Measurements from ENCODE around the gene HEG1.

HEG1 gene

DNA sequence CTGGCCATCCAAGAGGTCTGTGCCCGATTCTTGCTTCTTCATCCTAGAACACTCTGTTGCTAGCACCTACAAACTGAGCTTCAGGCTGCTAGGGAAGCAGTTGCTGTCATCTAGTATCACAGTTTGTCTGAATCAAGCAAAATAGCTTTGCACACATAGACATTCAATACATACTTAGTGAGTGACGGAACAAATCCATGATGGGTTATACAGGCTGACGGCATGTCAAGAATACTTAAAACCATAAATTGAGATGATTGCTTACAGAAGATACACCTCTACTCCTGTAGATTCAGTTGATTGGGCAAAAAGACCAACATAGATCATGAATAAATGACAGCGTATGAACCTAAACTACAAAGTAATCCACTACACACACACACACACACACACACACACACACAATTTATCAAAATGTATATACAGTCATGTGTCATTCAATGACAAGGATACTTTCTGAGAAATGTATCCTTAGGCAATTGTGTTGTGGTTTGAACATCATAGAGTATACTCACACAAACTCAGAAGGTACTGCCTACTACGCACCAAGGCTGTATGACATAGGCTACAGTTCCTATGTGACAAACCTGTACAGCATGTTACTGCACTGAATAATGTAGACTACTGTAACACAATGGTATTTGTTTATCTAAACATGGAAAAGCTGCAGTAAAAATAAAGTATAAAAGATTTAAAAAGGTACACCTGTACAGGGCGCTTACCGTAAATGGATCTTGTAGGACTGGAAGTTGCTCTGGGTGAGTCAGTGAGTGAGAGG, 14.4 kb upstream of the HEG1 start:
- no peak for DNase-seq

DNA sequence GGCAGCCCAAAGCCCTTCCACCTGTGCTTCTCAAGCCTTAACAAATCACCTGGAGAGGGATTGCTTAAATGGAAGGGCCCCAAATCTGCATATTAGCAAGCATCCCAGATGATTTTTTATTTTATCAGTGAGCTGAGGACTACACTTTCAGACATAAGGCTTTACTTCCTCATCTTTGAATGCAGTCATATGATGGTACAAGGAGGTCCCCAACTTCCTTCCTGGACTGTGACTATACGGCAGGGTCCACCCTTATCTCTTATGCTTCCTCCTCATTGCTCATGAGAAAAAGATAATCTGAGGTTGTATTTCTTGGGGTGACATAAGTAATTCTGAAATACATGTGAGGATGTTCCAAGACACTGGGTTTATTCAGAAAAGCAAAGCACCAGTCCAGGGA, 13.7 kb upstream of the HEG1 start:
- no peak for DNase-seq

DNA sequence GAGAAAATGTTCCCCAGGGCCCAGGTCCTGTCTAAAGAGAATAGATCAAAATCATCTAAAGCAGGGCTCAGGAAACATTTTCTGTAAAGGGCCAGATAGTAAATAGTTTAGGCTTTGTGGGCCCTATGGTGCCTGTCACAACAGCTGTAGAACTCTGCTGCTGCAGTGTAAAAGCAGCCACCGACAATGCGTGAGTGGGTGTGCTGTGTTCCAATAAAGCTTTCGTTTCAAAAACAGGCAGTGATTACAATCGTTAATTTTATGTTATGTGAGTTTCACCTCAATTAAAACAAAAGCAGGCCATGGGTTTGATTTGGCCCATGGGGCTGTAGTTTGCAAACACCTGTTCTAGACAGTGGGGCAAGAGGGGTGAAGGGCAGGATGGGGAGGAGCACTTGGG, 12.5 kb upstream of the HEG1 start:
- no peak for DNase-seq

DNA sequence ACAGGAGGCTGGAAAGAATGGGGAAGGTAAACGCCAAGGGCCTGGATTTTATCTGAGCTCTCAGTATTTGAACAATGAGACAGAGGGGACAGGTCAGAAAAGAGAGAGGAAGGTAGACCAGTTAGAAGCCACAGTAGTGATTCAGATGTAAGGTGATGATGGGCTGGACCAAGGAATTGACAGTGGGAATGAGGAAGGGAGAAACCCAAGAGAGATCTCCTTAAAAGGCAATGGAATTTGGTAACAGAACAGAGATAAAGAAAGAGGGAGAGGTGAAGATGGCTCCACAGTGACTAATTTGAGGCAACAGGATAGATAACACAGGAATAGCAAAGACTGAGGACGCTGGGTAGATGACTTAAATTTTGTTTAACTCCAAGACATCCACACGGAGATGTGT, 11.4 kb upstream of the HEG1 start:
- DNase-seq = no peak

DNA sequence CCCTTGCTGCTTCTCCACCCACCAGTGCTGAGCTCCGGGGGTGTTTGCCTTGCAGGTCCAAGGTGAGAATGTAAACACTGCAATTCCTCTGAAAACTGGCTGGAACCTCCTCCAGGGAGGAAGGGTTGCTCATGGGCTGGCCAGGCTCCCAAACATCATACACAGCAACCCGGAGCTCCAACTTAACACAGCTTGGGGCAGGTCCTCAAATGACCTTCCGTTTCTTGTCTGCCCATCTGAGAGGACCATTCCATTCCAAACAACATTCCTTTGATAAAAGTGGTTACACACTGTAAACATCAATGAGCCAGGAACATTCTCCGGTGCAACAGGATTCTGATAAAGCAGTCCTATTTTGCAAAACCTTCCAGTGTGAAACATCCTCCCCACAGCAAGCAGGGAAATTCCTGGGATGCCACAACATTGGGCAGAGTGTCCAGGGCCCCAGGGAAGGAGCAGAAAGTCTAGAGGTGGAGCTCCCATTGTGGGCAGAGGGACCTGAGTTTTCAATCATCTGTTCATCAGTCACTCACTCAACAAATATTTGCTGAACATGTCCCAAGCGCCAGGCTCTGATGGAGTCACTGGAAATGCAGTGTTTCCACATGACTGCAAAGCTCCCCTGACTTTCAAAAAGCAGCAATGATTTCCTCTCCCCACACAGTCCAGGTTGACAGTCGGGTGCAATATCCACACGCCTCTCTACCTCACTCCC, 7.3 kb upstream of the HEG1 start:
- no peak for DNase-seq

DNA sequence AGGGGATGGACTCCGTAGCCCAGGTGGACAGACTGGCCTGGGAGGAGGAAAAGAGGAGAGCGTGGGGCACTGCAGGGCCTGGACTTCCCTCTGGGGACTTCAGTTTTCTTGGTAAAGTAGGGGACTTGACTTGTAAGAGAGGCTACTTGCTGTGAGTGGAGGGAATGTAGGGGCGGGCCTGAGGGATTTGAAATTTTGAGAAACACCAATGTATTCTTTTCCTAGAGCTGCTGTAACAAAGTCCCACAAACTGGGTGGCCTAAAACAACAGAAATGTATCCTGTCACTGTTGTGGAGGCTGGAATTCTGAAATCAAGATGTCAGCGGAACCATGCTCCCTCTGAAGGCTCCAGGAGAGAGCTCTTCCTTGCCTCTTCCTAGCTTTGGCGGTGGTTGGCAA, 5.8 kb upstream of the HEG1 start:
- no peak for DNase-seq

DNA sequence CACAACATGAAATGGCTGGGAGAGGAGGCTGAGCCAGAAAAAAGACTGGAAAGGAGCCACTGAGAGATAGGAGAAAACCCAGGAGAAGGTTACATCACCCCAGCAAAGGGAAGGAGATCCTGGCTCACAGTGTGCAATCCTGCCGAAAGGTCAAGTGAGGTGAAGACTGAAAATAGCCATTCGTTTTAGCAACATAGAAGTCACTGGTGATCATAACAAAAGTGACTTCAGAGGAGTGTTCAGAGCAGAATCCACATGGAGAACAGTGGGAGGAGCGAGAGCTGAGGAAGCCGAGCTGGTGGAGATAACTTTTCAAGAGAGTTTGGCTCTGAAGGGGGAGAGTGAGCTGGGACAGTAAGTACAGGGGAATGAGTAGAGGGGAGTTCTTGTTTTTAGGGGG, 5.4 kb upstream of the HEG1 start:
- DNase-seq = no peak

DNA sequence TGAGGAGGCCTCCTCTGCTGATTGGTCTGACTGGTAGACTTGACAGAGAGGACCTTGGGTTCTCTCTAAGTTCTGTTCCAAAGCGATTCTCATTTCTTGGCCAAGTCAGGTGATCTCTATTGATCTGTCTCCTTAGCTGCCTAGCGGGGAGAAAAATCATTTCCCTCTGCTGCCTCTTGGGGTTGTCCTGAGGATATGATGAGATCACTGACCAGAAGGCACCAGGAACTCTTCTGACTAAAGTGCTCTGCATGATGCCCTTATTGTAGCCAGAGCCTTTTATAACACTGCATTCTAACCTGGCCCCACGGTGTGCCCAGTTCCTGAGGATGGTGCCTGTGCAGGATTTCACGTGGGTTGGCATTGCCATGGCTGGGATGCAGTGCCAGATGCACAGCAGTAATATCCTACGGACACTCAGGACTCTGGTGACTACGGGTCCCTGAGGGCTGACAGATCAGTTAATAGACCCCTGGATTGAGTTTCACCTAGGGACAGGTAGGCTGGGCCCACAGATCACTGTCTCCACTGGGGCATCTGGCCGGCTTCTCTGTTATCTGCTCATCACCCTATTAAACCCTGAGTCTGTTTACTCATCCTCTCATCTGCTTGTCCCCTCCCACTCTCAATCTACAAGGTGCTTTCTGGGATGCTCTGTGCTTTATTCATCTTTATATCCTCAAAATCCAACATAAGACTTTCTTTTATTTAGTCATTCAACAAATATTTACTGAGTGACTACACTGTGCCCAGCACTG, 3.9 kb upstream of the HEG1 start:
- DNase-seq = no peak

DNA sequence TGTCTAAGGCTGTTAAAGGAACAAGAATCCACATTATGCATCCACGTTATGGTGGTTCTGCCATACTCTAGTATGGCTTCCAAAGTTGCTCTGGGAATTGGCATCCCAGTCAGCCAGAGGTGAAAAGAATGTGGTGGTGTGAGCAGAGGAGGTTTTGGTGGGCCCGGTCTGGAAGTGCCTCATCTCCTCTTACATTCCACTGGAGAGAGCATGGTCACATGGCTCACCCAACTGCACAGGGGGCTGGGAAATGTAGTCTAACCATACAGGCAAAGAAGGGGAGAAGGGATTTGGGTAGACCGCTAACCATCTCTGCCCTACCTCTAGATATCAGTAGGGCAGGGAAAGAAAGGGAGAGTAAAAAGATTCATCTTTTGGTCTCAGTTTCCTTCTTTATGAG, 3.2 kb upstream of the HEG1 start:
- no peak for DNase-seq

DNA sequence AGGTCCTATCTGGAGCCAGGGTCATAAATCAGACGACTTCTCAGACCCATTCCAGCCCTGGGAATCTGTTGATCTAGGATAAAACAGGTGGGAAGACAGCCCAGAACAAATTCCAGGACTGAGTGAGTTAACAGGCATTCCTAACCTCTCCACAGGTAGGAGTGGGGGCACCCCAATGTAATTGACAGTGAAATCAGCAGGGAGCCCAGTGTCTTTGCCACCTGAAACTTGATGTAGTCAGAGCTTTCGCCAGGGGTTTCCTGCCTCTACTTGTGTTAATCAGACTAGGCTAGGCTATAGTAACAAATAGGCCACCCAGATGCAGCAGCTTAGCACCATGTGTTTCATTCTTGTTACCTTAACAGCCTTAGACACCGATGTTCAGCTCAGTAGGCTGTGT, 2.7 kb upstream of the HEG1 start:
- no peak for DNase-seq

DNA sequence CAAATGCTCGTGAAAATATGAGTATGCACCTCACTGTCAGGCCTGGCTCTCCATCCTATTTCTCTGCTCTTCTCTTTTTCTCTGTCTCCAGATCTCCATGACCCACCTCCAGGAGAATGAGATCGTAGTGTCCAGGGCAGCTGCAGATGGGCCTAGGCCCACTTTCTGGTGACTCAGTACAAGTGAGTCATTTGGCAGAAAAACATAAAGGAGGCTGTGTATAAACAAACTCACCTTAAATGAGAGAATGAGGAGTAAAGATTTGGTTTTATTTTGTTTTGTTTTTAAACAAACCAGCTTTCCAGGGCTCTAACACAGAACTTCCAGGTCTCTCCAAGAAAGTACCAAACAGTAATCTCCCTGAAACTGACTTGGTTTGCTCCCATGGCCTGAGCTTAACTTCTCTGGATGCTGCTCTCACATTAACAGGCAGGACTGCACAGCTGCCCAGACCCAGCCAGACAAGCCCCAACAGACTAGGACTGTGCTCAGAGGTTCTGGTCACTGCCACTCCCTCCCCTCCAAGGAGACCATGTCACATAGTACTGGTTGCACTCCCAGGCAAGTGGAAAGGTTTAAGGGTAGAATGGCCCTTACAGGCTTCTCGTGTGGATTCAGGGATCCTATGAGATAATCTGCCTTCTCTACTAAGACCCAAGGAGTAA, 1.5 kb upstream of the HEG1 start:
- no peak for DNase-seq

DNA sequence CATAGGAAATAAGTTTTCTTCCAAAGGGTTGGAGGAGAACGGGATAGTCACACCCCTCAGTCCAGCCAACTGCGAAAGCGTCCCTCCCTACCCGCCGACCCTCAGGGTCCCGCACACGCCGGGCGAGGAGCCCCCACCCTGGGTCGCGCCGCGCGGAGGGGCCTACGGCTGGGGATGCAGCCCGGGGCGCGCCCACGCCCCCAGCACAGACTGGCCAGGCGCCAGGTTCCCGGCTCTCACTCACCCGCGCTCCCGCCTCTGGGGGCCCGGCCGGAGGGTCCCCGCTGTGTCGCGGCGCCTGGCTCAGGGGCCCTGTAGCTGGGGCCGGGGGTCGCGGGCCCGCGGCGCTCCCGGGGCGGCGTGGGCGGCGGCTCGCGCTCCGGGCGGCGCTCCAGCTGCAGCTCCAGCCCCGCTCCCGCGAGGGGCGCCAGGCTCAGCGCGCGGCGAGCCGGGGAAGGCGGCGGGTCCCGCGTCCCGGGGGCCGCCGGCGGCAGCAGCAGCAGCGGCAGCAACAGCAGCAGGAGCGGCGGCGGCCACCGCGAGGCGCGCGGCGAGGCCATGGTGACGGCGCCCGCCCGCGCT, 375 bp downstream of the HEG1 start:
- peak; percentile 21 for DNase-seq

DNA sequence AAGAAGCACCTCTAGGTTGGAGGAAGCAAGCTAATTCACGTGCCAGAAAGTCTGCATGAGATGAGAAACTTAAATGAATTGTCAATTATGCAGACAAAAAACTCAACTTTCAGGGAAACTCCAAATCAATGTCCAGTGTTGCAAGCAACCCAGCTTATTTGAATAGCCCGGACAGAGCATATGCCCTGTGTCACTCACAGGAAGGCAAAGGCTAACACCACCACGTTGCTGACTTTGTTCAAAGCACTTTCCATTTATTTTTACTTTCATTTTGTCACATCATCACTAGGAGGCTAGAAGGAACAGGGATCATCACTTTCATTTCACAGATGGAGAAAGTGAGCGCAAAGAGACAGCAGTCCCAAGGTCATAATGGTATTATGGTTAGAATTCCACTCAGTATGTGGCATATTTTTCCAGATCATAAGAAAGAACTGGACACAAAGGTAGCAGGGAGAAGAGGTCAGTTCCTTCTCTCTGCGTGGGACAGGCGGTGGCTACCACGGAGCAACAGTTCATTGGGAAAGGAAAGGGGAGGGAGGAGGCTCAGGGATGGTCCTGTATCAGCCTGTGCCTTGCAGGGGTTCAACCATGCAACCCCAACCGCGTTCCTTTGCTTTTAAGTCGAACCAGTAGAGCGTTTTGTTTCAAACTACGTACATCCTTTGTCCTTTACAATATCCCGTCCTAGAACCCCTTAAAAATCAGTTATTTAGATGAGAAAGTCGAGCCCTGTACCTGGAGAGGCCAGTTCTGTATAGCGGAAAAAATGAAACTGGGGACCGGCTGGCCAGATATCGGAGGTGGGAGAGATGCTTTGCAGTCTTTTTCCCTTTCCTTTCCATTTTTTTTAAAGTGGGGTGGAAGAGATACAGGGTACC, 1.1 kb downstream of the HEG1 start:
- peak; percentile 58 for DNase-seq

DNA sequence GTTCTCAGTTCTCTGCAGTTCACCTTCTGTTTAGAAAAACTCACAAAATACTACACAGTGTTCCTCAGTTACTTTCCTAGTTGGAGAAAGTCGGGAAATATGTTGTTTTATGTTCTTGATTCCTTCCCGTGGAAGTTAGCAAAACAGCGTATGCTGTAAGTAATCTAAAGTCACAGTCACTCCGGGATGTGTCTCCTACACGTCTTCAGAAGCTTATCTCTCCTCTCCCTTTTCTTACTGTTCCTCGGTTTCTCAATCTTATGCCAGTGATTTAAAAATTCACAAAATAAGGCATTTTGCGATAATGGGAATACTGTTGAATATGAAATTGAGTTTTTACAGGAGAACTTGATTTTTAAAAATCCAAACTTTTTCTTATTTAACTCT, 1.7 kb downstream of the HEG1 start:
- no peak for DNase-seq

DNA sequence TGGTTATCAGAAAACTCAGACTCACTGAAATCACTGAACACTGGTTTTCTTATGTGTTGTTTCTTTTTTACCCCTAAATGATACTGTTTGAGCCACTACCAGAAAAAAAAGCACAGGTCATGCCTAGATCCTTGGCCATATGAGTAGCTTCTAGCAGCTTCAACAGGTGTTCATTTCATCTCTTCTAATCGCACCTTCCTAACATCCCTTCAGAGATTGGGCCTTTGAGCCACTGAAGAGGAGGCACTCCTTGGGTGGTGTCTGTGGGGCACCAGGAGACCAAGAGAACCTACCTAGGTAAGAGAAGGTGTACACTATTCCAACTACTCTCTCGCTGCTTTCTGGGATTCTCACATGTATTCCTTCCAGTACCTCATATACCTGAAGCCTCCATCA, 2.5 kb downstream of the HEG1 start:
- no peak for DNase-seq

DNA sequence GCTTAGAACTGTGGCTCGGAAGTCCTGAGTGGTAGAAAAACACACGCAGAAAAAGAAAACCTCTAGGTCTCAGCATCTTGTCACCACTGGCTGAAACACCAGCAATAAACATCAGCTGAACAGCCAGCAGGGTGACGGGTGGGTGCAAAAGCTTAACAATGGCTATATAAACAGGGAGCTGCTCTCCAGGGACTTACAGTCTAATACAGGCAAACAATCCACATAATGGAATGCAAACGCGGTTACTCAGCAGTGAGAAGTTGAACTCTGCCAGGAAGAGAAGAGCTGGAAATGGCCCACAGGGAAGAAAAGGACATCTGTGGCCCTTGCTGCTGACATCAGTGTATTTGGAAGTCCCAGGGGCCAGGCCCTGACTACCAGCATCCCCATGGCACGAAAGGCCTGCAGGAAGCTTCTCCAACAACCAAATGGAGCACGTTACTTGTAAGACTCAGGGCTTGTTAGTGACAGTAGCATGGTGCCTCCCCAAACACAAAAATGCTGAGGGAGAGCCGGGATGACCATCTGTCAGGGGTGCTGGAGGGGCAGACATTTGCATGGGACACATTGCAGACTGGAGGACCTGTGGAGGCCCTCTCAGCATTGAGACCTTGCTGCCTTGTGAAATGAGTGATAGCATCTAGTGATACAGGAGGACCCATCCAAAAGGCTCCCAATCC, 3.0 kb downstream of the HEG1 start:
- DNase-seq = no peak

DNA sequence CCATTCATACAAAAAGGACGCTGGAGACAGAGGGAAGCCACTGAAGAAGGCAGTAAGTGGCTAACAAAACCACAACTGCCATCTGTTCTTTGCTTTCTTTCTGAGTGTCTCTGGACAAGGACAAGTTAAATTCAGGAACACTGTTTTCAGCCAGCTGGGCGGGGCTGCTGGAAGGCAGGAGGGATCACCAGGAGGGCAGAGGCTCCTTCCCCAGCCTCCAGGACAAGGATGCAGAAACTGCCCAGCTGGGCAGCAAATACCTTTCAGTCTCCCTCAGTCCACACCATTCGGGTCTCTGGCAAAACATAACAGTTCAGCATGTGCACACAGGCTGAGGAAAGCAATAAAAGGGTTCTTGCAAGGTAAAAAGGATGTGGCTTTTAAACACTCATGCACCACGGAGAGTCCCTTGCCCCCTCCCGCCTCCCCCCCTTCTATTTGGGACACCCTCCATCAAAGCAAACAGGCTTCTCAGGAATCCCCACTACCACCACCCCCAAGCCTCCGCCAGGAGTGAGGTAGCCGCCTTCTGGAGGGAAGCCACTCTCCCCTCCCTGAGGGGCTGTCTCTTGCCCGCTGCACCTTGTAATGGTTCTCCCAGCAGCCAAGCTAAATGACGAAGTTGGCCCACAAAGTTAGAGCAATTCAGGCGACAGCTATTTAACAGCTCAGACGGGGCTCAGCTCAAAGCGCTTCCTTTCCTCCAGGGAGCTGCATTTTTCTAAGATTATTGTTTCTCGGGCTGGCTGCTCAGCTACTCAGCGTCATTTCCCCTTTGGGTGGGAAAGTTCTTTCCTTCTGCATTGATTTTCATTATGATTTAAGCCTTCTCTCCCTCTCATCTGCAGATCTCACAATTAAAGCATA, 3.8 kb downstream of the HEG1 start:
- DNase-seq = peak; percentile 81

DNA sequence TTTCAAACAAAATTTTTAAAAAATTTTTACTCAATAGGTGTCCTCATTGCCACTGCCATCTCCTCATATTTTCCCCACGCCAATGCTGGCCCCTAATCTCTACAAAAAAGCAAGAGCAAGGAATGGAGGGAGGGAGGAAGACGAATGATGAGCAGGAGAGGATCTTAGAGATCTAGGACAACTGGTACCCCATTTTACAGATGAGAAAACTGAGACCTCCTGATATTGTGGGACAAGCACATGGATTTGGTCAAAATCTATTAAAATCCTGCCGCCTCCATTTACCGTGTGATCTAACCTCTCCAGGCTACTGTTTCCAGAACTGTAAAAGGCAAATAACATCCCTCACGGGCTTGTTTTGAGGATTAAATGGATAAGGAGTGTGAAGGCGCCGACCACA, 4.6 kb downstream of the HEG1 start:
- DNase-seq = no peak

DNA sequence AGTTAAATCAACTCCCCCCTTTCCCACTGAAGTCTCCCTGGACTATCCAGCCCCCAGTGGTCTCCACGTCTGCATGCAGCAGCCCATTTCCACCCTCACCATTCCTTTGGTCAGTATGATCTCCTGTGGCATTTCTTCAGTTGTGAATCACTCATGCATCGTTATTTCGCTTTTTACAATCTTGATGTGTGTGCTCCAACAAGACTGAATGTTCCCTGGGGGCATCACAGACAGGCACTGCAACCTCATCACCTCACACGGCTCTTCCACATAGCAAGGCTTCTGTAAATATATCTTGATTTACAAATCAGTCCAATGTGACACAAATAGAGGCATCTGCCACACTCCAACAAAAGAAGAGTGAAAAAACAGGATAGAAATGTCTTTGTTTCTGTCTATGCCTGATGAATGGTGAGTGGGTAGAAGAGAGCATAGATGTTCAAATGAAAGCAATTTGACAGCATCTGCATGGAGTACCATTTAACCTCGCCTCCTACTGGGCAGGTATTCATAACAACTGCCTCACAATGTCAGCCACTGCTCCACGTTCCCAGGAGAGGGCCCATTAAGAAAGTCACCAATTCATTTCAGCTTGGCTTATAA, 5.2 kb downstream of the HEG1 start:
- DNase-seq = no peak

DNA sequence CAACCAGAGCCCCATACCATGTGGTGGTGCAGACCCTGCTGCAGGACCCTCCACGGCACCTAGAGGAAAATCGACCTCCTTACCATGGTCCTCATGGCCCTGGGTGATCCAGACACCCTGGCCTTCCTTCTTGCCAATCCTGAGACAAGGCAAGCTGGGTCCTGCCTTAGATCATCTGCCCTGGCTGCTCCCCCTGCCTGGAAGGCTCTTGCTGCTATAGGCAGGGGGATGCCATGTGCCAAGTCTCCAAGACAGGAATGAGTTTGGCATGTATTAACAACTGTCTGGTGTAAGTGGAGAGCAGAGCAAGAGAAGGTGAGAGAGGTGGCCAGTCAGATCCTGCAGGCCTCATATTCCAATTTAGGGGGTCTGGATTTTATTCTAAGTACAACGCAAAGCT, 7.5 kb downstream of the HEG1 start:
- no peak for DNase-seq
